Measurements from ENCODE around the gene ZFAND5.

Gene ZFAND5

DNA sequence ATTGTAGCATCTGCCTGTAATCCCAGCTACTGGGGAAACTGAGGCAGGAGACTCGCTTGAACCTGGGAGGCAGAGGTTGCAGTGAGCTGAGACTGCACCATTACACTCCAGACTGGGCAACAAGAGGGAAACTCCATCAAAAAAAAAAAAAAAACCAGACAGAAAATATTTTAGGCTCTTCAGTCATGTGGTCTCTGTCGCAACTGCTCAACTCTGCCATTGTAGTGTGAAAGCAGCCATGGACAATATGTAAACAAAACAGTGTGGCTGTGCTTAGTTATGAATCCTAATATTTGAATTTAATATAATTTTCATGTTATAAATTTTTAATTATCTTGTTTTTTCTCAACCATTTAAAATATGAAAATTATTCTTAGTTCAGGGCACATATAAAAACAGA is 38.4 kb downstream of the ZFAND5 start:
- Histone ChIP-seq H3K14ac (ENCODE audit: low read length in 2 of 2) (no peak overlapping the region), H2BK120ac (ENCODE audit: low read depth, low read length) (no peak overlapping the region), H3K9ac (ENCODE audit: low read length) (no peak overlapping the region), H3K27me3 (ENCODE audit: control insufficient read depth in 1 of 2, insufficient read depth in 1 of 2, low read length in 2 of 2) (no peaks in the 10 kb centered on the region), H3K18ac (ENCODE audit: low read depth in 1 of 2, low read length in 2 of 2) (no peak overlapping the region), H3K4me3 (ENCODE audit: insufficient read depth in 1 of 2, low read depth in 1 of 2, low read length in 2 of 2) (no peak overlapping the region), H2BK12ac (ENCODE audit: low read length in 2 of 2) (no peak overlapping the region), H4K8ac (ENCODE audit: low read length) (no peak overlapping the region), H3K23ac (ENCODE audit: low read length in 2 of 2) (no peak overlapping the region), H3K4me1 (ENCODE audit: control insufficient read depth, insufficient read depth, low read depth, low read length) (peaks cover 2% of the 10 kb centered on the region), H2BK15ac (ENCODE audit: low read depth, poor library complexity, severe bottlenecking) (no peak overlapping the region), H3K79me1 (replicated peaks; ENCODE audit: low read length, poor library complexity, severe bottlenecking) (no peaks in the 10 kb centered on the region), H3K27ac (ENCODE audit: low read length, poor library complexity, severe bottlenecking) (no peak overlapping the region), H2BK5ac (ENCODE audit: low read depth, low read length, poor library complexity, severe bottlenecking) (no peak overlapping the region), H3K4me2 (ENCODE audit: low read length, poor library complexity, severe bottlenecking) (no peak overlapping the region), H3K9me3 (ENCODE audit: control insufficient read depth, low read length) (no peaks in the 10 kb centered on the region), H4K91ac (ENCODE audit: low read length) (no peak overlapping the region), H3K36me3 (ENCODE audit: control insufficient read depth in 1 of 2, insufficient read depth in 2 of 2, low read depth in 1 of 2, low read length in 2 of 2) (no peaks in the 10 kb centered on the region), H2AK5ac (ENCODE audit: low read length, severe bottlenecking) (no peak overlapping the region), H3K4ac (ENCODE audit: low read depth in 1 of 2, low read length in 2 of 2) (no peak overlapping the region), H2AFZ (ENCODE audit: low read depth, low read length) (no peak overlapping the region)
- DNase-seq = no peak
- 82% methylated on average over 1 of the region's 2 CpGs for WGBS

DNA sequence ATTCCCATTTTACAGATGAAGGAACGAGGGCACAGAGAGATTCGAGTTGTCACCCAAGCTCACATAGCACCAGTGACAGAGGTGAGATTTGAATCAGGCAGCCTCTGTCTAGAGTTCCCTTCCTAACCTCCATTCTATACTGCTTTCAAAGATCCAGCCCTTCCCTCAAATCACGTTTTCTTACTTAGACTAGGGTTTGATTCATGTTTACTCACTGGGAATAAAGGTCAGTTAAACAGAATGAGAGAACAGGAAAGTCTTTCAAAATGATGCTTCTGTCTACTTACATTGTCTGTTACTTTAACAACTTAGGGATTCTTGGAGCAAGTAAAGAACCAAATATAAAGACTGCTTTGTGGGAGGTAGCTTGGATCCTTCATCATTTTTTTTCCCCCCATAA is 40.0 kb downstream of the ZFAND5 start:
- Histone ChIP-seq H2AK5ac (ENCODE audit: low read length, severe bottlenecking) (no peak overlapping the region), H4K91ac (ENCODE audit: low read length) (no peak overlapping the region), H3K4me2 (ENCODE audit: low read length, poor library complexity, severe bottlenecking) (no peak overlapping the region), H3K18ac (ENCODE audit: low read depth in 1 of 2, low read length in 2 of 2) (no peak overlapping the region), H3K9me3 (ENCODE audit: control insufficient read depth, low read length) (no peaks in the 10 kb centered on the region), H3K14ac (ENCODE audit: low read length in 2 of 2) (no peak overlapping the region), H2BK120ac (ENCODE audit: low read depth, low read length) (no peak overlapping the region), H3K27me3 (ENCODE audit: control insufficient read depth in 1 of 2, insufficient read depth in 1 of 2, low read length in 2 of 2) (no peaks in the 10 kb centered on the region), H4K8ac (ENCODE audit: low read length) (no peak overlapping the region), H3K23ac (ENCODE audit: low read length in 2 of 2) (no peak overlapping the region), H3K4me1 (ENCODE audit: control insufficient read depth, insufficient read depth, low read depth, low read length) (peaks cover 2% of the 10 kb centered on the region), H3K27ac (ENCODE audit: low read length, poor library complexity, severe bottlenecking) (no peak overlapping the region), H2BK12ac (ENCODE audit: low read length in 2 of 2) (no peak overlapping the region), H3K79me1 (replicated peaks; ENCODE audit: low read length, poor library complexity, severe bottlenecking) (no peaks in the 10 kb centered on the region), H2BK15ac (ENCODE audit: low read depth, poor library complexity, severe bottlenecking) (no peak overlapping the region), H2BK5ac (ENCODE audit: low read depth, low read length, poor library complexity, severe bottlenecking) (no peak overlapping the region), H3K4ac (ENCODE audit: low read depth in 1 of 2, low read length in 2 of 2) (no peak overlapping the region), H3K9ac (ENCODE audit: low read length) (no peak overlapping the region), H3K36me3 (ENCODE audit: control insufficient read depth in 1 of 2, insufficient read depth in 2 of 2, low read depth in 1 of 2, low read length in 2 of 2) (no peaks in the 10 kb centered on the region), H3K4me3 (ENCODE audit: insufficient read depth in 1 of 2, low read depth in 1 of 2, low read length in 2 of 2) (no peak overlapping the region), H2AFZ (ENCODE audit: low read depth, low read length) (no peak overlapping the region)
- 93% methylated on average over 2 of the region's 3 CpGs for whole genome bisulfite sequencing
- DNase-seq = no peak

DNA sequence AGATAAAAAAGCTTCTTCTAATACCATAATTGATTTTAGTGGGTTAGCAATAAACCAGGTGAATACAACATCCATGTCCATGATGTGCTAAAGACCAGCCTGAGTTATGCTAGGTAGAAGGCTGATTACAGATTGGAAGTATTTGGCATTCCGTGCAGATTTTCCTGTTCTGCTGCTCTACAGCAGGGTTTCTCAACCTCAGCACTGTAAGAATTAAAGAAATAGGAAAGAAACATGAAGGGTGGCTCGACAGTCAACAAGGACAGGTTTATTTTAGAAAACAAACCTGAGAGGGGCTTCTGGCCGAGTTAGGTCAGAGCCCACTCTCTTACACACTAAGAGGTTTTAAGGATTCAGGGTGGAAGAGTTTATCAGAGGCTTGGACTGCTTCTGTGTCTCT is 42.3 kb downstream of the ZFAND5 start:
- Histone ChIP-seq H3K14ac (ENCODE audit: low read length in 2 of 2) (no peak overlapping the region), H4K91ac (ENCODE audit: low read length) (no peak overlapping the region), H3K27ac (ENCODE audit: low read length, poor library complexity, severe bottlenecking) (no peak overlapping the region), H2AK5ac (ENCODE audit: low read length, severe bottlenecking) (no peak overlapping the region), H3K4me2 (ENCODE audit: low read length, poor library complexity, severe bottlenecking) (no peak overlapping the region), H3K4me1 (ENCODE audit: control insufficient read depth, insufficient read depth, low read depth, low read length) (peaks cover 2% of the 10 kb centered on the region), H3K9me3 (ENCODE audit: control insufficient read depth, low read length) (no peaks in the 10 kb centered on the region), H2BK15ac (ENCODE audit: low read depth, poor library complexity, severe bottlenecking) (no peak overlapping the region), H4K8ac (ENCODE audit: low read length) (no peak overlapping the region), H3K27me3 (ENCODE audit: control insufficient read depth in 1 of 2, insufficient read depth in 1 of 2, low read length in 2 of 2) (no peaks in the 10 kb centered on the region), H3K4me3 (ENCODE audit: insufficient read depth in 1 of 2, low read depth in 1 of 2, low read length in 2 of 2) (no peak overlapping the region), H2BK5ac (ENCODE audit: low read depth, low read length, poor library complexity, severe bottlenecking) (no peak overlapping the region), H3K4ac (ENCODE audit: low read depth in 1 of 2, low read length in 2 of 2) (no peak overlapping the region), H2BK120ac (ENCODE audit: low read depth, low read length) (no peak overlapping the region), H3K79me1 (replicated peaks; ENCODE audit: low read length, poor library complexity, severe bottlenecking) (no peaks in the 10 kb centered on the region), H2BK12ac (ENCODE audit: low read length in 2 of 2) (no peak overlapping the region), H3K23ac (ENCODE audit: low read length in 2 of 2) (no peak overlapping the region), H3K9ac (ENCODE audit: low read length) (no peak overlapping the region), H3K18ac (ENCODE audit: low read depth in 1 of 2, low read length in 2 of 2) (no peak overlapping the region), H3K36me3 (ENCODE audit: control insufficient read depth in 1 of 2, insufficient read depth in 2 of 2, low read depth in 1 of 2, low read length in 2 of 2) (no peaks in the 10 kb centered on the region), H2AFZ (ENCODE audit: low read depth, low read length) (no peak overlapping the region)
- WGBS = 84% methylated on average over 3 of the region's 3 CpGs
- DNase-seq = no peak

DNA sequence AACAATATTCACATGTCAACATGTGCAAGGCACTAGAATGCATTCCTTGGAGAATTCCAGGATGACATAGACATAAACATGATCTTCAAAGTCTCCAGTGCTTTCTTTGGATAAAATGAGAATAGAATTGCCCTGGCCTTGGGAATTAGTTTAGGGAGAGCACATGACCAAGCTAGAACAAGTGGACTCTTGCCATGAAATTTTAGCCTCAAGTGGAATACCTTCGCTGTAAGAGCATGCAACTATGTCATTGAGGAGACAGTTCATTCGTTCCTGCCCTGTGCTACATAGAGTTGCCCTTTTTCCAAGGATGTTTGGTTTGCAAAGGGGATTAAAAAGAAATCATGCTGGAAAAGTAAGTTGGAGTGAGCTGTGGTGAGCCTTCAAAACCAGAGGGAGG is 42.7 kb downstream of the ZFAND5 start:
- Histone ChIP-seq H2BK12ac (ENCODE audit: low read length in 2 of 2) (no peak overlapping the region), H2AK5ac (ENCODE audit: low read length, severe bottlenecking) (no peak overlapping the region), H2BK15ac (ENCODE audit: low read depth, poor library complexity, severe bottlenecking) (no peak overlapping the region), H3K9ac (ENCODE audit: low read length) (no peak overlapping the region), H3K79me1 (replicated peaks; ENCODE audit: low read length, poor library complexity, severe bottlenecking) (no peaks in the 10 kb centered on the region), H3K23ac (ENCODE audit: low read length in 2 of 2) (no peak overlapping the region), H2BK5ac (ENCODE audit: low read depth, low read length, poor library complexity, severe bottlenecking) (no peak overlapping the region), H3K27ac (ENCODE audit: low read length, poor library complexity, severe bottlenecking) (no peak overlapping the region), H3K4me2 (ENCODE audit: low read length, poor library complexity, severe bottlenecking) (no peak overlapping the region), H2BK120ac (ENCODE audit: low read depth, low read length) (no peak overlapping the region), H3K36me3 (ENCODE audit: control insufficient read depth in 1 of 2, insufficient read depth in 2 of 2, low read depth in 1 of 2, low read length in 2 of 2) (no peaks in the 10 kb centered on the region), H3K4ac (ENCODE audit: low read depth in 1 of 2, low read length in 2 of 2) (no peak overlapping the region), H3K14ac (ENCODE audit: low read length in 2 of 2) (no peak overlapping the region), H3K4me1 (ENCODE audit: control insufficient read depth, insufficient read depth, low read depth, low read length) (peaks cover 2% of the 10 kb centered on the region), H2AFZ (ENCODE audit: low read depth, low read length) (no peak overlapping the region), H3K18ac (ENCODE audit: low read depth in 1 of 2, low read length in 2 of 2) (no peak overlapping the region), H3K9me3 (ENCODE audit: control insufficient read depth, low read length) (no peaks in the 10 kb centered on the region), H4K8ac (ENCODE audit: low read length) (no peak overlapping the region), H3K27me3 (ENCODE audit: control insufficient read depth in 1 of 2, insufficient read depth in 1 of 2, low read length in 2 of 2) (no peaks in the 10 kb centered on the region), H4K91ac (ENCODE audit: low read length) (no peak overlapping the region), H3K4me3 (ENCODE audit: insufficient read depth in 1 of 2, low read depth in 1 of 2, low read length in 2 of 2) (no peak overlapping the region)
- 92% methylated on average over 2 of the region's 2 CpGs for WGBS
- DNase-seq = no peak
